NCI-H187 (cell line): ENCODE data around the gene THSD7B.

Source experiments
- DNase-seq, 2 experiments: peaks; one replicate each; lab custom pipeline; 2025; lab: John Stamatoyannopoulos, UW

THSD7B gene

DNA sequence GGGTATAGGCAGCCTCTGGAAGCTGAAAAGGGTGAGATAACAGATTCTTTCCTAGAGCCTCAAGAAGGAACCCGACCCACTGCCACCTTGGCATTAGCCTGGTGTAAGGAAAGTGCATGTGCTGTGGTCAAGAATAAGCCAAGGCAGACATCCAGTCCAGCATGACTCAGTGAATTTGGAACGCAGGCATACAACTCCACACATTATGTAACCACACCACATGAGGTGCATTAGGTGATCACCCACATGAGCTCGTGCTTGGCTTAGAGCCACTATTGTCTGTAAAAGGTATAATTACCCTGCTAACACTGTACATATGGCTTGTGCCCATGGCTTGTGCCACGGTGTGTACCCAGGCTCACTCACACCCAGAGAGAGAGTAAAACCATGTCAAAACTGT lies 615.3 kb downstream of the THSD7B start:
- DNase-seq, result no peak

DNA sequence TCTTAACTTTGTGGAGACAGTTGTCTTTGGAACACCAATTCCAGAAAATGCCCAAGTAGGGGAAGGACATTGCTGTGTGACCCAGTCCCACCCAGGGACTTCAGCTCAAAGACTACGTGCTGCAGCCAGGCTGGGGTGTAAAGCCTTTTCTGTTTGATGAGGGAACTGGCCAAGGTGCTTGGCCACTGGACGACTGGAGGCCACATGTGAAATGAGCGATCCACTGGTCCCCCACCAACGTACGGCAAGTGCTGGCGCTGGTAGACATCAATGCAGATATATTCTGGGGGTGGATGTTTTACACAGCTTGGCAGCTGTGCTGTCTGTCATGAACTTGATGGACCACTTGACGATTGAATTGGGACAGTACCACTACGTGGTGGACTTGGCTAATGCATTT lies 616.4 kb downstream of the THSD7B start:
- no peak for DNase-seq

DNA sequence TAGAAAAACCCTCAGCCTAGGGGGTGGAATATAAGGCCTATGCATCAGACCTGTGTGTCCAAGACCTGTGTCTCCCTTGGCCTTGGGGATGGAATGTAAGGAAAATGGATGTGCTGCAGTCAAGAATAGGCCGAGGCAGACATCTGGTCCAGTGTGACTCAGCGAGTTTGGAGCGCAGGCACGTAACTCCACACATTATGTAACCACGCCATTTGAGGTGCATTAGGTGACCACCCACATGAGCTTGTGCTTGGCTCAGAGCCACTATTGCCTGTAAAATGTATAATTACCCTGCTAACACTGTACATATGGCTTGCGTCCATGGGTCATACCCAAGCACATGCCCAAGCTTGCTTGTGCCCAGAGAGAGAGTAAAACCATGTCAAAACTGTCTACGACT lies 618.0 kb downstream of the THSD7B start:
- no peak for DNase-seq

DNA sequence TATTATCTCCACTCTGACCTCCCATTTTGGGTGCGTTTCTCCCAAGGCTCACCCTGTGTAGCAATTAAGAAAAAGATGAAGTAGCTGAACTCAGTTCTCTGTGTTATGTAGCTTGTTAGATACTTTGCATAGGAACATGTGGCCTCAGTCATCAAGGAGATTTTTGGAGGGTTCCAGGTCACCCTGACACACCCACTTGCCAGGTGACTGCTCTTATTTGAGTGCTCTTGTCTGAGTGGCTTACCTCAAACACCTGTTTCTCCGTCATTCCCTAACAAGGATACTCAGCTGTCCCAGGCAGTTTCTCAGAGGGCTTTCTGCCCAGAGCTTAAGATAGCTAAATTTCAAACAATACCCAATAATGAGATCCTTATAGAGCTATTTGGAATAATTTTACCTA lies 621.7 kb downstream of the THSD7B start:
- DNase-seq, result no peak

DNA sequence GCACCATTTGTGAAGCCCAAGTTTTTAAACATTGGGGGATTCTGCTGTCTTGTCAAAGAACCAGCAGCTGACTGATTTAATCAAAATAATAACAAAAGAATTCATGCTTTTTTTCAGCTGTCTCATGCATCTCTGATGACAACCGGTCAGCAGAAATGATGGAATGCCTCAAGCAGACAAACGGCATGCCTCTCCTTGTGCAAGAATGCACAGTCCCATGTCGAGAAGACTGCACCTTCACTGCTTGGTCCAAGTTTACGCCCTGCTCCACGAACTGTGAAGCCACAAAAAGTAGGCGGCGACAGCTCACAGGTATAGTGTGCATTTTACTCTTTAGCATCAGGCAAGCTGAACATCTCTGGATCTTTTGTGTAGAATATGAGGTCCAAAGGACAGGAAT lies 640.2 kb downstream of the THSD7B start:
- DNase-seq, result no peak

DNA sequence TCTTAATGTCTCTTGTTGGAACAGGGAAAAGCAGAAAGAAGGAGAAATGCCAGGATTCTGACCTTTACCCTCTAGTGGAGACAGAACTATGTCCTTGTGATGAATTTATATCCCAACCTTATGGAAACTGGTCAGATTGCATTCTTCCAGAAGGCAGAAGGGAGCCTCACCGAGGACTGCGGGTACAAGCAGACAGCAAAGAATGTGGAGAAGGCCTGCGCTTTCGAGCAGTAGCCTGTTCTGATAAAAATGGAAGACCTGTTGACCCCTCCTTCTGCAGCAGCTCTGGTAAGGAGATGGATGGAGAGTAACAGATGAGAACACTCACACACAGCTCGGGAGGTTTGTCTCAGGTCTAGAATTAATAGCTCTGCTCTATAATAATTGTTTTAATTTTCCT lies 646.2 kb downstream of the THSD7B start:
- no peak for DNase-seq

DNA sequence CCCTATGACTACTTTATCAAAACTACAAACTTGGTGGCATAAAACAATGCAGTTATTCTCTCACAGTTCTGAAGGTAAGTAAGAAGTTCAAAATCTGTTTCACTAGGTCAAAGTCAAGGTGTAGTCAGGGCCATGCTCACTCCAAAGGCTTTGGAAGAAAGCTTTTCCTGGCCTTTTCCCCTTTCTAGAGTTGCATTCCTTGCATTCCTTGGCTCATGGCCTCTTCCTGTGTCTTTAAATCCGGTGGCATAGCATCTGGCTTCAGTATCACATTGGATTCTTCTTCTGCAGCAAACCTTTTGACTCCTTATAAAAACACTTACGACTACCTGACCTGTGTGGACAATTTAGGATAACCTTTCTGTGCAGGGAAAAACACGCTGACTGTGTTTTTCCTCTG lies 655.4 kb downstream of the THSD7B start:
- DNase-seq, result no peak

DNA sequence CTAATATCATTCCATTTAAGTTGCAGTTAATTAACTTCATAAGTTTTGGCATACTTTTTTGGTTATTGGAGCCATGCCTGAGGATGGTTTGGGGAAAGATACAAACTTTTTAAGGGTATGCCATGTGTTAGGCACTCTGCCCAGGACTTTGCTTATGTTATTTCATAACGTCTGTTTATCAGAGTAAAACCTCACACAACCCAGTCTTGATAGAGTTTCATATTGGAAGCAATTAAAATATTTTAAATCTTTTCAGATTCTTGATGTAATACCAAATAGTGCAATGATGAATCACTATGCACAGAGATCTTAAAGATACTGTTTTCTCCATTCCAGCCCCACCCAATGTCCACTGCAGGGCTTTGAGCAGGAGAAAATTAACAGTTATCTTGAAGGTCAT lies 669.8 kb downstream of the THSD7B start:
- no peak for DNase-seq

DNA sequence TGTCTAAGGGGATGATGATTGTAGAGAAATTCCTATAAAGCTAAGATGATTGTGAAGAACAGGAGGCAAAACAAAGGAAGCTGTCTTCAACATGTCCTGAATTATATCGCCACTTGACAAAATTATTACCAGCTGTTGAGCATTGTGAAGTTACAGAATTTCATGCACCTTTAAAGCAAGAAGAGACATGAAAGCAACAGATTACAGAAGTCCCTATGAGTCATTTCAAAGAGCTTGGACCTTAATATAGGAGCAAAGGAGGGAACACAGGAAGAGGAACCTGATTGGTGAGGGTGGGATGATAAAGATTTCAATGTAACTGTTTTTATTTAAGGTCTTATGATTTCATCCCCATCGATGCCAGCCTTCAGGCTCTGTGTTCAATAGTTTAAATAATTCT lies 672.0 kb downstream of the THSD7B start:
- no peak for DNase-seq

DNA sequence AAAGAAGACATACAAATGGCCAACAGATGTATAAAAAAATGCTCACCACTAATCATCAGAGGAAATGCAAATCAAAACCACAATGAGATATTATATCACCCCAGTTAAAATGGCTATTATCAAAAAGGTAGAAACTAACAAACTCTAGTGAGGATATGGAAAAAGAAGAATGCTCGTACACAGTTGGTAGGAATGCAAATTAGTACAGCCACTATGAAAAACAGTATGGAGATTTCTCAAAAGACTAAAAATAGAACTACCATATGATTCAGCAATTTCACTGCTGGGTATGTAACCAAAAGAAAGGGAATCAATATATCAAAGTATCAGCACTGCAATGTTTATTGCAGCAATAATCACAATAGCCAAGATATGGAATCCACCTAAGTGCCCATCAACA lies 679.6 kb downstream of the THSD7B start:
- DNase-seq, result no peak

DNA sequence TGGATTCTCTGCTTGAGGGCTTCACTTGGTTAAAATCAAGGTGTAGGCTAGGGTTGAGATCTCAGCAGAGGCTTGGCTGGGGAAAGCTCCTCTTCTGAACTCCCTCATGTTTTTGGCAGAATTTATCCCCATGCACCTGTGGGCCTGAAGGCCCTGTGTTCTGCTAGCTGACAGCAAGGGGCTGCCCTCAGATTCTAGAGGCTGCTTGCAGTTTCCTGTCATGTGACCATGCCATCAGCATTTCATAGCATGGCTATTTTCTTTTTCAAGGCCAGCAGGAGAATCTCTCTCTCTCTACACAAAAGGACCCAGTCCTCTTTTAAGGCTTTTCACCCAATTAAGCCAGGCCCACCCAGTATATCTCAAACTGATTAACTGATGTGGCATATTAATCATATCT lies 684.1 kb downstream of the THSD7B start:
- no peak for DNase-seq

DNA sequence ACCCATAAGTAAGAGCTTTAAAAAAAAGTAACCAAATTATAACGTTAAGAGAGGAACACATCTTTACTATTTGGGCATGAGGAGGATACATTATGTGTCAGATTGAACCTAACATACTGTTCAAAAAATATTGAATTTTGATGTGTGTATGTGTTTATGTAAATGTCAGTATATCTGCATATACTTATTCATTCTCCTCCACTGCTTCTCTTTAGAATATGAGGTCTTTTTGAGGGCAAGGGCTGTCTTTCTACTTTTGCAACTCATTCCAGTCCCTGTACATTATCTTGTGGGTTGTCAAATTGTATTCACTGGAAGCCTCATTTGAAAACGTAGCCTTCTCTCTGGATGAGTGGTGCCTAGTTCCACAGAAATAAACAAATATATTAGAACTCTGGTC lies 689.5 kb downstream of the THSD7B start:
- DNase-seq, result no peak

DNA sequence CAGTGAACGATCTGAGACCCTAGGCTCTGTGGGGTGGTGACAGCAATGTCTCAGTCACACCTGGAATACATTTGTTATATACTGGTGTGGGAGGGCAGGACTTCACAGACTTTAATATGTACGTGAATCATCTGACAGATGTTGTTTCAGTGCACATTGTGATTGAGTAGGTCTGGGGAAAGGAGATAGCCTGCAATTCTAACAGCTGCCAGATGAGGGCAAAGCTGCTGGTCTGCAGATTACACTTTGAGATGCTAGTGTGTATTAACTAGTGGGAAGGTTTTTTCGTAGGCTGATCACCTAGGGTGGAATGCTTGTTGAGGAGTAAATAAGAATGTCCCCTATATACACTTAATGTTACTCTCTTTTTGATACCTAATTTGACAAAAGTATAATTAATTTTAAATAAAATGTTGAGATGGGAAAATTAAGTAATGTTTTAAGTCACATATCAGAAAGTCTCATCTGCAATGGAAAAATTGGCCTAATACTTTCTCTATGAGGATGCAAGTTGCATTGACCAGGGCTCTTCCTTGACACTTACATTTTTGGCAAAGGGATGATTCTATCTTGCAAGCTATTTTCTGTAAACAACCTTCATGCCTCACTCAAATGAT lies 702.0 kb downstream of the THSD7B start:
- peak in 1 of 2 experiments; percentile 15 for DNase-seq

DNA sequence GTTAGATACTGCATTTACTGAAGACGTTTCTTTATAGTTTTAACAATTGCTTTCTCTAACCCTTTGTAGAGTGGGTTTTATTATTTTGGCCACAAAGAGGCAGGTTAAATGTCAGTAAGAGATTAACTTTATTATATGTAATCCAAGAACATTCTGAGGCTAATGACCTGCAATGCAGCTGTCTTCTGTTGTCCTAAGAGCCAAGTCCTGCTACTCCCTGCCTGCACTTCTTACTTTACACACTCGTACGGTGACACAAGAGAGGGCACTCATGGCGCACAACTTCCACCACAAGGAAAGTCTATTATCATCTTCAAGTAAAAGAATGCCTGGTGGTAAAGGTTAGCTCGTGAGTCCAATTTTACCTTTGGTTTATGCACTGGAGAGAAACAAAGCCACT lies 727.9 kb downstream of the THSD7B start:
- no peak for DNase-seq

DNA sequence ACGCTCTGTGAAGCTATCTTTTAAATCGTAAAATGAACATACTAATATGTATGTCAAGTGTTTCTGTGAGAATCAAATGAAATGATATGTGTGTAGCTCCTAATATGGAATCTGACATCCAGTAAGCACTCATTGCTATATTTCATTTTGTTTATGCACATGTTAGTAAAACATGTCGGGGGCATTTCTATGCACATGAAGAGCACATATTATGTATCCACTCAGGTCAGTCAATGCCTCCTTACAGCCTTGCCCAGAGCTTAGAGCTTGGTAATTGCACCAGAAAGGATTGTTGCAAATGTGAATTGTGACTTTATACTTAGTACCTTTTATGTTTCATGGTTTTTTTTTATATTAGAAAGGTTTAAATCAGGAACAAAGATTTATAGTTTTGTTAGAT lies 735.3 kb downstream of the THSD7B start:
- DNase-seq, result no peak

DNA sequence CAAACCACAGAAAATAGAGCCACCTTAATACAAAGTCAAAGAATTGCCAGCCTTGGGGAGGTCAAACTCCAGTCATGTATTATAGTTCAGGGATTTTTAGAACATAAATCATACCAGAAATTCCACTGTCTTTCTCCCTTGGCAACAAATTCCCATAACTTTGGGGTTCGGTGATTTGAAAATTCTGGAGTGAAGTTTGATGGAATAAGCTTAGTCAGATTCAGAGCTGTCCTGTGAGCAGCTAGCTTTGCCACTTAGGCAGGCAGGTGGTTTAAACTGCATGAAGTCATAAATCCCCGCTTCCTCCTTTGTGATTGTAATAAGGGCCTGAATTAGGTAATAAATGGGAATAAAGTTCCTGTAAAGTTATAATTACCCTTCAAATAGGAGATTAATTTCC lies 741.9 kb downstream of the THSD7B start:
- DNase-seq, result no peak

DNA sequence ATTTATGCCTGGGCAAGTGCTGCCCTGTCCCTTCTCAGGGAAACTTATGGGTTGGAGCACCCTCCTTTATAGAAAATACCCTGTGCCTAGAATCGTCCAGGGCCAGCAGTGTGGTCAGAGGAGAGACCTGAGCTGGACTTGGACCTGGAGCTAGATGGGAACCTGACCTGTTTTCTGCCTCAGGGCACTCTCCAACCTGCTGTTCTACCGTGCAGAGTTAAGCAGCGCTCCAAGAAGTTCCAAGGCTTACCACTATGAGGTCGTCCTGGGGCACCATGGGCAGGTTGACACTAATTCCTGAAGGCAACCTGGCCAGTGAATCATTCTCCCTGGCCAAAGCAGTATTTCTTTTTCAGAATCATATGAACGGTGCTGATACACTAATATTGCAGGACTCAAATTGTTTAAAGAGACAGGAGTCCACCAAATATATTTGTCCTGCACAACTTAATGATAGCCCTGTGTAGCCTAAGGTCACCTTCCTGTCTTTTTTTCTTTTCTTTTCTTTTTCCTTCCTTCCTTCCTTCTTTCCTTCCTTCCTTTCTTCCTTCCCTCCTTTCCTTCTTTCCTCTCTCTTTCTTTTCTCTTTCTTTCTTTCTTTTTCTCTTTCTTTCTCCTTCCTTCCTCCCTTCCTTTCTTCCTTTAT lies 743.5 kb downstream of the THSD7B start:
- DNase-seq, result no peak

DNA sequence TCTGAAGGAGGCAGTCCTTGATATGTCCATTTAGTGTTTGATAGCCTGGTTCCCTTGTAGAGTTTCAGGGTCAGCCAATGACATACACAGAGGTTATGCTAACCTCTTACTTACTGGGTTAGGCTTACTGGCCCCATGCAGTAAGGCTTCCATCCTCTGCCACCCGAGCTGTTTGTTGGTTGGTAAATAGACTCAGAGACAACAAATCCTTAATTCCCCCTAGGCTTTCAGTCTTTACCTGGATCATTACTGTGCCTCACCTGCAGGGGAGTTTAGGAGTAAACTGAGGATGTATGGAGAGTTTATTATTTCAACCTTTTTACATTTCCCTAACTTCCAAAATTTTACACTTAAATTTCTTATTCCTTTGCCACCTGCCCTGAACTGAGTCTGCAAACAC lies 746.2 kb downstream of the THSD7B start:
- DNase-seq, result no peak

DNA sequence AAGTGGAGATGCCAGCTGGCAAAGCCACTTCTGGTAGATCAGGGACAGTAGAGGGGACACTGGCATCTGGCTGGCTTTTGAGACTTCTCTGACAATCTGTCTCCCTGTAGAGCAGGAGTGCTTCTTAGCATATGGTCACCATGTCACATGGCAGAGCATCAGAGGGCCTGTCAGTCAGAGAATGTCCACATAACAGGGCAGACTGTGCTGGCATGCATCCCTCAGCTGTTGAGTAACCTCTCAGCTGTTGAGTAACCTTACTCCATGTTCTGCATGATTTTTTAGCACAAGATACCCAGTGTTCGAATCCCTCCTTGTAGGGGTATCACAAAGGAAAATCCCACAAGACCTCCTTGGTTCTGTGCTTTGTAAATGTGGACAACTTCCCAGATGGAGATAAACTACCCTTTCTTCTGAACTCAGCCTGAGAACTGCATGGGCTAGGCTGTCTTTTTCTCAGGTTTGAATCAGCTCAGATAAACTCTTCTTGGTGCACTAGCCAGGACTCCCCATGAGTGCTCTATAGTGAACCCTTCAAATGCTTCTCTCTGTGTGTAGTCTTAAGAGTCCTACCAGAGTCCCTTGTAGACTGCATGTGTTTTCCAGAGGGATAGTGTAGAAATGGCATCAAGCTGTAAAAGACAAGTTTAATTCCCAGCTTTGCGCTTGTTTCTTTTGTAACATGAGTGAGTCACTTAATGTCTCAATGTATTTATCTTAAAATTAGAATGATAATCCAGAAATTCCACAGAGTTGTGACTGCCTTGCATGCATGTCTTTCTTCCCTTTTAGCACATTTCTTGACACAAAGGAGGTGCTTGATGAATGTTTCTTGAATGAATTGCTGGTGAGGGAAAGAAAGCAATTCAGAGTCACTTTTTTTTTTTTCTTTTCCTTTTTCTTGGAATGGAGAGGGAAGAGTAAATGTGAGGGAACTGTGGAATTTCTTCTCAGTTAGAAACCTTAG lies 756.6 kb downstream of the THSD7B start:
- no peak for DNase-seq

DNA sequence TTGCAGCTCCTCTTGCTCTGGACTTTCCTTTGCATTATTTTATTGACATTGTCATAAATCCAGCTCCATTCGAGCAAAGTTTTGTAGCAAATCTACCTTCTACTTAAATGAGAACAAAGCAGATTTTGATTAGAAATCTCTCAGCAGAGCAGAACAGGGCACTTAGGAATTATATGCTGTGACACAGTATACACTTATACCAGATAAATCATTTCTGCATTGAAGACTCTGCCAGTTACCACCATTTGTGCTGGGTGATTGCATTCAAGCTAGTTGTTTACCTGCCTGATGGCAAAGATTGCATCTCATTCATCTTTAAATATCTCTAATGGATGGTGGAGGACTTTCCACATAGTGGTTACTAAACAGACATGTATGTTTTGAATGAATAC lies 757.3 kb downstream of the THSD7B start:
- peak; percentile 11 to 51 for DNase-seq

DNA sequence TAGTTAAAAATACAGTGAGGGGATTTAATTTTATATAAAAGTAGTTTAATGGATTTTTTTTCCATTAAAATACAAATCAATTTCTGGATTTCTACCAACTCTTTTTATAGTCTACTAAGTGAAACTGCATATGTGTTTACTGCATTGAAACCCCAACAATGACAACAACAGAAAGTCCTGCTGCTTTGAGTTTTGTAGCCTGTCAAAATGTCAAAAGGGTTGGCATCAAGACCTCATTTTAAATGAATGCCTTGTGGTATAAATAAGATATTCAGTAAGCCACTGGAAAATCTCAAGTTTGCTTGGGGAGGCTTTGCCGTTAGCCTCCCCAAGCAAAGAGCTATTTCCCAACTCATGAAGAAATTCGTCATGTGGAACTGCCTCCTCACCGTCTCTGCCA lies 758.6 kb downstream of the THSD7B start:
- DNase-seq, result no peak

DNA sequence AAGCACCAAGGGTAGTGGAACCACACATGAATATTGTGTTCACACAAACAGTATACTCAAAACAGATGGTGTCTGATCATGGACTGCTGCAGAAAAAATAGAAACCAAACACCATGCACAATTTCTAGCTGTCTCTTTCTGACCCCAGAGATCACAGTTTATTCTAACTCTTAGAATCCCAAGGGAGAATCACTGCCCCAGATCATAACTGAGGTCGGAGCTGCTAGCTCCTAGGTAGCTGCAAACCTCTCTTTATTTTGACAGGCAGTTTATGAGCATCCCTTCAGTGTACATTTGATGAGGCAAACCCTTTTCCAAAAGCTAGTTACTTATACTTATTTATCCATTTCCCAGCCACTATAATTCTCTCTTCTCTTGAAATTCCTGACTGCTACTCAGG lies 759.8 kb downstream of the THSD7B start:
- DNase-seq, result no peak

DNA sequence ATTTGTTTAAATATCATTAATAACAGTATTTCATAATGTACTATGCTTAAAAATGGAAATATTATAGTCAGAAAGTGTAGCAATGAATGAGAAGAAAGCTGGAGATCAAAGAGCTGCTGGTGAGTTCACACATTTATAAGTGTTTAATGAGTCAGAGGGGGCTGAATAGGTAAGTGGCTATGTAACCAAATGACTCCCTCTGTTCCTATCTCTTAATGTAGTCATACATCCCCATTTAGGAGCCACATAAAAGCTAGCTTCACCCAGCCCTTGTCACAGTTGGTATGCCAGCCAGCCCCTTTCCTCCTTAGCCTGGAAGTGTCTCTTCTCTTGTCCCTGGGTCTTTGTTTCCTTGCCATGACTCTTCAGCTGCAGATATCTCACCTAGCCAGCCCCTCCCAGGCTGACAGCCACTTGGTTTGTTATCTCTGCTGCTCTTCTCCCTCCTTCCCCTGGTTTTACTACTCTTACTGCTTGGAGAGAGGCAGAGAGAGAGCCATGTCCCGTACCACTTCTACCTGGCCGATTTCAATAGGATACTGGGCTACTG lies 760.4 kb downstream of the THSD7B start:
- peak in 1 of 2 experiments; percentile 22 for DNase-seq
